ENCODE results near the gene IDH3A.

Gene IDH3A

GRCh38 chr15:78170848-78171773 is 21.9 kb downstream of the IDH3A start:
- no peak for DNase-seq

GRCh38 chr15:78171864-78172472 is 22.8 kb downstream of the IDH3A start:
- no peak for DNase-seq

- DNase-seq, result no peak
Measured at GRCh38 chr15:78174401-78174800, 25.2 kb downstream of the IDH3A start.

- no peak for DNase-seq
Measured at GRCh38 chr15:78175330-78175729, 26.2 kb downstream of the IDH3A start.

- DNase-seq, result no peak
Measured at GRCh38 chr15:78177447-78177873, 28.3 kb downstream of the IDH3A start.

GRCh38 chr15:78178064-78178463 is 28.9 kb downstream of the IDH3A start:
- no peak for DNase-seq

GRCh38 chr15:78179286-78179840 is 30.2 kb downstream of the IDH3A start:
- DNase-seq, result no peak

GRCh38 chr15:78179906-78180305 is 30.7 kb downstream of the IDH3A start:
- no peak for DNase-seq

- DNase-seq, result no peak
Measured at GRCh38 chr15:78182336-78182700, 33.2 kb downstream of the IDH3A start.

- no peak for DNase-seq
Measured at GRCh38 chr15:78182821-78183220, 33.7 kb downstream of the IDH3A start.

GRCh38 chr15:78192826-78193594 is 43.8 kb downstream of the IDH3A start:
- DNase-seq, result no peak

- no peak for DNase-seq
Measured at GRCh38 chr15:78193731-78194567, 44.8 kb downstream of the IDH3A start.

GRCh38 chr15:78194568-78194925 is 45.4 kb downstream of the IDH3A start:
- no peak for DNase-seq

GRCh38 chr15:78195735-78196201 is 46.6 kb downstream of the IDH3A start:
- DNase-seq, result peak; percentile 9

- no peak for DNase-seq
Measured at GRCh38 chr15:78197632-78198031, 48.5 kb downstream of the IDH3A start.

- no peak for DNase-seq
Measured at GRCh38 chr15:78200276-78200930, 51.2 kb downstream of the IDH3A start.

GRCh38 chr15:78201281-78202190 is 52.4 kb downstream of the IDH3A start:
- DNase-seq, result no peak

GRCh38 chr15:78203346-78204225 is 54.4 kb downstream of the IDH3A start:
- no peak for DNase-seq

Measured in stimulated activated naive CD4-positive, alpha-beta T cell treated with Interleukin-2 at 50 U/mL for 16 hours (primary cell).